Activated T-cell treated with anti-CD3 and anti-CD28 coated beads, Interleukin-2, amount 50 U/mL, for 4 hours (primary cell): ENCODE data around the gene TYW5. TPM values are rescaled to one million over a fixed set of nuclear protein-coding genes. Genes with fewer than 3 reads are reported as not detected.
"Not testable (repeated sequence)": the region's sequence is repeated elsewhere in the genome, so short reads cannot be mapped to it uniquely, and the experiment has no call there.

Experiments used
- ATAC-seq, 2 donors: fragments of 200-7000 bp; cut with Tn5 transposase; one replicate each; pipeline ENCODE4 v1.10.0; 2021
- DNase-seq: peaks from one replicate; pipeline ENCODE4 v3.0.0-alpha.2; 2020
- H3K27me3 Mint-ChIP-seq: one replicate; pipeline ENCODE4 v1.8.0; 2021; ENCODE audit warnings: low read depth, mixed read lengths
- H3K36me3 Mint-ChIP-seq: one replicate; pipeline ENCODE4 v1.8.0; 2022; ENCODE audit warnings: mixed read lengths; ENCODE audit not compliant: insufficient read depth
- H3K4me1 Mint-ChIP-seq: one replicate; pipeline ENCODE4 v1.8.0; 2021; ENCODE audit warnings: low read depth, mixed read lengths
- H3K4me3 Mint-ChIP-seq: one replicate; pipeline ENCODE4 v1.8.0; 2021; ENCODE audit warnings: mild to moderate bottlenecking, moderate library complexity, mixed read lengths
- H3K9me3 Mint-ChIP-seq: one replicate; pipeline ENCODE4 v1.8.0; 2021; ENCODE audit warnings: mixed read lengths
- total RNA-seq, 3 donors: library from RNA; stranded (reverse); gene quantifications; one replicate each; pipeline ENCODE4 v1.2.1, GENCODE V29; 2021

The TYW5 gene
- total RNA-seq, 3 donors from 2014 or later = 8.5 to 9.8 (median 9.7) TPM

GRCh38 chr2:199922856-199923255 lies 32.4 kb downstream of the TYW5 start:
- Mint-ChIP-seq H3K4me1 (peaks cover 8% of the 10 kb centered on the region), H3K4me3 (no peak overlapping the region), H3K36me3 (peaks cover 21% of the 10 kb centered on the region), H3K27me3 (no peaks in the 10 kb centered on the region), H3K9me3 (no peaks in the 10 kb centered on the region)
- DNase-seq = no peak
- ATAC-seq = no peak

GRCh38 chr2:199916980-199917379 lies 38.3 kb downstream of the TYW5 start:
- ATAC-seq (no peak), DNase-seq (no peak)
- Mint-ChIP-seq H3K4me1 (peaks cover 23% of the 10 kb centered on the region), H3K27me3 (no peaks in the 10 kb centered on the region), H3K9me3 (no peaks in the 10 kb centered on the region), H3K36me3 (peaks cover 30% of the 10 kb centered on the region), H3K4me3 (no peak overlapping the region)

GRCh38 chr2:199914372-199914958 lies 40.8 kb downstream of the TYW5 start:
- DNase-seq = no peak
- no peak for ATAC-seq
- Mint-ChIP-seq H3K4me3 (no peak overlapping the region), H3K36me3 (peaks cover 30% of the 10 kb centered on the region), H3K27me3 (no peaks in the 10 kb centered on the region), H3K4me1 (peaks cover 33% of the 10 kb centered on the region), H3K9me3 (no peaks in the 10 kb centered on the region)

GRCh38 chr2:199912553-199913114 lies 42.7 kb downstream of the TYW5 start:
- DNase-seq = not testable (repeated sequence)
- peak overlapping the region; percentile 98 for H3K4me3 Mint-ChIP-seq

GRCh38 chr2:199911877-199912161 lies 43.5 kb downstream of the TYW5 start:
- DNase-seq (no peak), ATAC-seq (no peak)
- peak overlapping the region; percentile 98 for H3K4me3 Mint-ChIP-seq
- H3K36me3 Mint-ChIP-seq = peaks cover 14% of the 10 kb centered on the region
- H3K4me1 Mint-ChIP-seq = peaks cover 30% of the 10 kb centered on the region
- no peaks in the 10 kb centered on the region for H3K27me3 Mint-ChIP-seq
- no peaks in the 10 kb centered on the region for H3K9me3 Mint-ChIP-seq

More at GRCh38 chr2:199912553-199913114, 42.7 kb downstream of the TYW5 start:
- peaks cover 22% of the 10 kb centered on the region for H3K36me3 Mint-ChIP-seq
- not testable (repeated sequence) for H3K9me3 Mint-ChIP-seq, H3K27me3 Mint-ChIP-seq, ATAC-seq
- H3K4me1 Mint-ChIP-seq = peaks cover 31% of the 10 kb centered on the region

GRCh38 chr2:199911052-199911876 lies 44.0 kb downstream of the TYW5 start, which contains the start of gene C2orf69:
C2orf69 (plus strand) TSS chr2:199911293; CDS start chr2:199911439, 146 bp downstream.
- H3K9me3 Mint-ChIP-seq = no peaks in the 10 kb centered on the region
- H3K4me3 Mint-ChIP-seq = peak within 1 kb of the TSS; percentile 98

GRCh38 chr2:199910338-199911051 lies 44.8 kb downstream of the TYW5 start:
- H3K27me3 Mint-ChIP-seq = peaks cover 4% of the 10 kb centered on the region
- H3K4me1 Mint-ChIP-seq = peaks cover 29% of the 10 kb centered on the region
- peak overlapping the region; percentile 98 for H3K4me3 Mint-ChIP-seq
- ATAC-seq (no peak), DNase-seq (no peak)
- H3K36me3 Mint-ChIP-seq = peaks cover 2% of the 10 kb centered on the region
- H3K9me3 Mint-ChIP-seq = no peaks in the 10 kb centered on the region

More at GRCh38 chr2:199911052-199911876, 44.0 kb downstream of the TYW5 start, which contains the start of gene C2orf69:
- Mint-ChIP-seq H3K4me1 (peaks cover 29% of the 10 kb centered on the region), H3K36me3 (peaks cover 8% of the 10 kb centered on the region), H3K27me3 (no peaks in the 10 kb centered on the region)
- peak; percentile 91 for DNase-seq
- peak; percentile 89 to 91 for ATAC-seq

GRCh38 chr2:199907008-199907714 lies 48.1 kb downstream of the TYW5 start:
- H3K9me3 Mint-ChIP-seq = no peaks in the 10 kb centered on the region
- no peak overlapping the region for H3K4me3 Mint-ChIP-seq
- DNase-seq (no peak), ATAC-seq (no peak)
- peaks cover 4% of the 10 kb centered on the region for H3K27me3 Mint-ChIP-seq
- H3K4me1 Mint-ChIP-seq = peaks cover 11% of the 10 kb centered on the region
- no peaks in the 10 kb centered on the region for H3K36me3 Mint-ChIP-seq

- Mint-ChIP-seq H3K9me3 (no peaks in the 10 kb centered on the region), H3K36me3 (no peaks in the 10 kb centered on the region), H3K4me3 (no peak overlapping the region), H3K27me3 (peaks cover 4% of the 10 kb centered on the region), H3K4me1 (no peaks in the 10 kb centered on the region)
- ATAC-seq = no peak
- DNase-seq = no peak
Measured at GRCh38 chr2:199903111-199903510, 52.2 kb downstream of the TYW5 start.

GRCh38 chr2:199902486-199903110 lies 52.7 kb downstream of the TYW5 start:
- Mint-ChIP-seq H3K4me3 (no peak overlapping the region), H3K36me3 (no peaks in the 10 kb centered on the region), H3K4me1 (no peaks in the 10 kb centered on the region), H3K27me3 (peaks cover 4% of the 10 kb centered on the region), H3K9me3 (no peaks in the 10 kb centered on the region)
- ATAC-seq (no peak), DNase-seq (no peak)

GRCh38 chr2:199901942-199902341 lies 53.3 kb downstream of the TYW5 start:
- H3K27me3 Mint-ChIP-seq = peaks cover 4% of the 10 kb centered on the region
- H3K9me3 Mint-ChIP-seq = no peaks in the 10 kb centered on the region
- ATAC-seq = no peak
- H3K4me3 Mint-ChIP-seq = no peak overlapping the region
- no peaks in the 10 kb centered on the region for H3K36me3 Mint-ChIP-seq
- no peak for DNase-seq
- H3K4me1 Mint-ChIP-seq = no peaks in the 10 kb centered on the region

- H3K4me3 Mint-ChIP-seq = no peak overlapping the region
- ATAC-seq = no peak
Measured at GRCh38 chr2:199896617-199897016, 58.7 kb downstream of the TYW5 start.

GRCh38 chr2:199895406-199895805 lies 59.9 kb downstream of the TYW5 start:
- ATAC-seq = no peak
- no peaks in the 10 kb centered on the region for H3K9me3 Mint-ChIP-seq
- H3K27me3 Mint-ChIP-seq = no peaks in the 10 kb centered on the region
- H3K4me1 Mint-ChIP-seq = no peaks in the 10 kb centered on the region
- no peak overlapping the region for H3K4me3 Mint-ChIP-seq
- DNase-seq = no peak
- no peaks in the 10 kb centered on the region for H3K36me3 Mint-ChIP-seq

More at GRCh38 chr2:199896617-199897016, 58.7 kb downstream of the TYW5 start:
- Mint-ChIP-seq H3K9me3 (no peaks in the 10 kb centered on the region), H3K36me3 (no peaks in the 10 kb centered on the region), H3K4me1 (no peaks in the 10 kb centered on the region), H3K27me3 (no peaks in the 10 kb centered on the region)
- DNase-seq = no peak
